ENCODE measurements around the gene FCGR2B.
"Not testable (repeated sequence)": the region's sequence is repeated elsewhere in the genome, so short reads cannot be mapped to it uniquely, and the experiment has no call there.

GRCh38 chr1:161671045-161672020 lies 8.4 kb downstream of the FCGR2B start:
- TF ChIP-seq REST (IDR thresholded peaks at IDR 0.05; ENCODE audit: insufficient read depth in 1 of 2, low read depth in 2 of 2, low read length in 1 of 2); CTCF (IDR thresholded peaks at IDR 0.05): not testable (repeated sequence)
